ENCODE results near the gene PLOD2.

PLOD2 gene

DNA sequence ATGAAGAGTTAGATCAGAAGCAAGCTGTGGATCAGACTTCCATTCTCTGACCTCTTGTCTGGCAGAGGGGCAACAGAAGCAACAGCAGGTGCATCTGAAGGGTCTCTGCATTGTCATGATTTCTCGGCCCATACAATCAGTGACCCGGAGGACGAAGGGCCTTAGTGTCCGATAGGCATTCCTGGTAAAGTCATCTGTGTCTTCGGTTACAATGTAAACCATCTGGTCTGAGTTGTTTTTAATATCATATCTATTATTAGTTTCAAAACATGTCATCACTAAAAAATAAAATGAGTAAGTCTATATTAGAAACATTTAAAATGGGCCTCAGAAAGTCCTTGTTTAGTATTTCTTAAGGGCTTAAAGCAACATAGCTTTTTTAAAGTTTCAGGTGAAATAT is 38.8 kb upstream of the PLOD2 start:
- no peak overlapping the region for H2AFZ ChIP-seq
- H3K36me3 ChIP-seq (ENCODE audit: control insufficient read depth, insufficient read depth, low read length): no peaks in the 10 kb centered on the region
- no peaks in the 10 kb centered on the region for H3K27me3 ChIP-seq (ENCODE audit: control insufficient read depth, insufficient read depth, low read length)
- no peak for TF ChIP-seq CTCF (IDR thresholded peaks at IDR 0.05)
- H3K4me2 ChIP-seq (ENCODE audit: low read length): no peak overlapping the region
- no peak overlapping the region for H3K4me3 ChIP-seq (ENCODE audit: low read depth, low read length)
- H3K79me2 ChIP-seq: no peaks in the 10 kb centered on the region
- no peaks in the 10 kb centered on the region for H3K9me3 ChIP-seq (ENCODE audit: control insufficient read depth, low read length)
- no peaks in the 10 kb centered on the region for H3K4me1 ChIP-seq
- H3K9ac ChIP-seq: no peak overlapping the region
- H3K27ac ChIP-seq: no peak overlapping the region

- TF ChIP-seq CTCF (IDR thresholded peaks at IDR 0.05): no peak
- Histone ChIP-seq H3K27ac (no peak overlapping the region), H3K9ac (no peak overlapping the region), H3K36me3 (ENCODE audit: control insufficient read depth, insufficient read depth, low read length) (no peaks in the 10 kb centered on the region), H3K4me1 (no peaks in the 10 kb centered on the region), H3K4me3 (ENCODE audit: low read depth, low read length) (no peak overlapping the region), H2AFZ (no peak overlapping the region), H3K9me3 (ENCODE audit: control insufficient read depth, low read length) (no peaks in the 10 kb centered on the region), H3K27me3 (ENCODE audit: control insufficient read depth, insufficient read depth, low read length) (no peaks in the 10 kb centered on the region), H3K4me2 (ENCODE audit: low read length) (no peak overlapping the region), H3K79me2 (no peaks in the 10 kb centered on the region)
These were observed 35.8 kb upstream of the PLOD2 start for GRCh38 chr3:146196789-146197188.

GRCh38 chr3:146195605-146196004 is 34.6 kb upstream of the PLOD2 start:
- H3K27me3 ChIP-seq (ENCODE audit: control insufficient read depth, insufficient read depth, low read length): no peaks in the 10 kb centered on the region
- no peak overlapping the region for H3K27ac ChIP-seq
- no peak overlapping the region for H3K4me3 ChIP-seq (ENCODE audit: low read depth, low read length)
- no peaks in the 10 kb centered on the region for H3K36me3 ChIP-seq (ENCODE audit: control insufficient read depth, insufficient read depth, low read length)
- H3K9me3 ChIP-seq (ENCODE audit: control insufficient read depth, low read length): no peaks in the 10 kb centered on the region
- H3K9ac ChIP-seq: no peak overlapping the region
- H2AFZ ChIP-seq: no peak overlapping the region
- no peak for TF ChIP-seq CTCF (IDR thresholded peaks at IDR 0.05)
- no peaks in the 10 kb centered on the region for H3K79me2 ChIP-seq
- no peak overlapping the region for H3K4me2 ChIP-seq (ENCODE audit: low read length)
- no peaks in the 10 kb centered on the region for H3K4me1 ChIP-seq

DNA sequence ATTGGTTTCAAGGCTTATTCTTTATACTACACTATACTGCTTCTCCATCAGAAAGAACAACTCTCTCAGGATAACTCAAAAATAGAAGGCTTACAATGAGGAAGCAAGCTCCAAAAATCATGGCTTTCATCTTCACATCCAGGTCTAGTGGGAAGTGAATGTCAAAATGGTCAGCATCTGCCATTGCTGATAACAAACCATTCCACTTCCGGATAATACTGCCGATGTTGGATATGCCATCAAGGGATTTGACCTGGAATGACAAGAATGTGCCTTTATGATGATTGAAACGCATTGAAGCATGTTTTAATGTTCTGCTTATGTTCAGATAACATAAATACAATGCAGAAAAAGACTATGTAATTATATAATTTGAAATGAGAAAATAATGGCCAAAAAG is 34.0 kb upstream of the PLOD2 start:
- Histone ChIP-seq H3K9me3 (ENCODE audit: control insufficient read depth, low read length) (no peaks in the 10 kb centered on the region), H3K4me3 (ENCODE audit: low read depth, low read length) (no peak overlapping the region), H2AFZ (no peak overlapping the region), H3K27ac (no peak overlapping the region), H3K4me2 (ENCODE audit: low read length) (no peak overlapping the region), H3K36me3 (ENCODE audit: control insufficient read depth, insufficient read depth, low read length) (no peaks in the 10 kb centered on the region), H3K9ac (no peak overlapping the region), H3K27me3 (ENCODE audit: control insufficient read depth, insufficient read depth, low read length) (no peaks in the 10 kb centered on the region), H3K4me1 (no peaks in the 10 kb centered on the region), H3K79me2 (no peaks in the 10 kb centered on the region)
- TF ChIP-seq CTCF (IDR thresholded peaks at IDR 0.05): no peak

GRCh38 chr3:146191051-146191450 is 30.1 kb upstream of the PLOD2 start:
- no peak for TF ChIP-seq CTCF (IDR thresholded peaks at IDR 0.05)
- no peaks in the 10 kb centered on the region for H3K79me2 ChIP-seq
- H3K36me3 ChIP-seq (ENCODE audit: control insufficient read depth, insufficient read depth, low read length): no peaks in the 10 kb centered on the region
- no peak overlapping the region for H3K4me3 ChIP-seq (ENCODE audit: low read depth, low read length)
- no peak overlapping the region for H3K9ac ChIP-seq
- H3K4me1 ChIP-seq: no peaks in the 10 kb centered on the region
- no peak overlapping the region for H3K27ac ChIP-seq
- no peaks in the 10 kb centered on the region for H3K9me3 ChIP-seq (ENCODE audit: control insufficient read depth, low read length)
- H3K27me3 ChIP-seq (ENCODE audit: control insufficient read depth, insufficient read depth, low read length): no peaks in the 10 kb centered on the region
- H3K4me2 ChIP-seq (ENCODE audit: low read length): no peak overlapping the region
- H2AFZ ChIP-seq: no peak overlapping the region

Data from parathyroid adenoma (tissue), 2 donors.